ENCODE results near the gene HIBCH. TPM values are rescaled to one million over a fixed set of nuclear protein-coding genes. Genes with fewer than 3 reads are reported as not detected.

The HIBCH gene
- total and polyA plus RNA-seq, 2 of the 13 experiments (the other 11 are each of a cell fraction or from before 2014, with no cell fraction given) = 18.8 to 49.5 TPM

DNA sequence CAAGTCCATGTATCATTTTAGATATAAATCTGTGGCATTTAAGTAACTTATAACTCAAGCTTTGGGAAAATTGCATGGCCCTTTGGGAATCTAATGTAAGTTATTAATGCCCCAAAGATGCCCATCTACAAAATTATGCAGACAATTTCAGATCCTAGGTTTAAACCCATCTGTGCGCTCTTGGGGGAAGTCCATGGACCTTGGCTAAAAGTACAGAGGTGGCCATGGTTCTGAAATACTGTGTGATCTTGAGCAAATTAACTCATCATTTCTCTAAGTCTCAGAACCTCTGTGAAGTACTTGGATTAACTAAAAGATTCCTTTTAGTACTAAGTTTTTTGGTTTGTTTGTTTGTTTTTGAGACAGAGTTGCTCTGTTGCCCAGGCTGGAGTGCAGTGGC lies 43.3 kb upstream of the HIBCH start:
- Histone ChIP-seq H3K27ac (ENCODE audit: extremely low read length, insufficient read depth, low read length) (no peak overlapping the region), H3K4me1 (ENCODE audit: insufficient read depth, low read length) (peaks cover 25% of the 10 kb centered on the region), H3K79me2 (ENCODE audit: insufficient read depth, low read length) (no peaks in the 10 kb centered on the region), H3K9me3 (ENCODE audit: low read length) (no peaks in the 10 kb centered on the region), H3K4me2 (ENCODE audit: low read depth, low read length) (no peak overlapping the region), H2AFZ (ENCODE audit: low read length) (no peak overlapping the region), H3K27me3 (ENCODE audit: control insufficient read depth in 1 of 2, insufficient read depth in 2 of 2, low read length in 2 of 2) (no peaks in the 10 kb centered on the region), H3K4me3 (replicated peaks in 1 of 3; ENCODE audit: insufficient read depth in 1 of 3, low read depth in 2 of 3, low read length in 3 of 3) (no peak overlapping the region), H3K9ac (ENCODE audit: insufficient read depth, low read depth, low read length) (no peak overlapping the region), H4K20me1 (ENCODE audit: insufficient read depth, low read length) (no peaks in the 10 kb centered on the region), H3K36me3 (replicated peaks in 1 of 2; ENCODE audit: control insufficient read depth in 1 of 2, insufficient read depth in 2 of 2, low read length in 2 of 2) (no peaks in the 10 kb centered on the region; a peak in 2 of 5 replicates)
- WGBS (ENCODE audit: low lambda C conversion rate) = 94% methylated on average over 1 of the region's 1 CpG
- ChIA-PET CTCF (ENCODE audit: low intra/inter-chr PET ratio, low total read pairs) (no interaction called here), POLR2A (no interaction called here)
- DNase-seq (ENCODE audit: low spot score) = no peak
- in situ Hi-C loops (cut with HindIII; ENCODE audit: extremely low pct_ligation_motif_present, low pct_unique_long_range_greater_than_20kb) = no loop called here
- no peak for FAIRE-seq
- BruUV-seq (replicated peaks) = no TSS peak
- TF ChIP-seq ZNF30 (CRISPR knock-in tag; IDR thresholded peaks at IDR 0.05) (no peak), HMGXB4 (CRISPR knock-in tag; IDR thresholded peaks at IDR 0.05; ENCODE audit: borderline replicate concordance in 1 of 2, low read depth in 1 of 2) (no peak), ELF4 (CRISPR knock-in tag; IDR thresholded peaks at IDR 0.05; ENCODE audit: borderline replicate concordance) (no peak)
- no peak for ATAC-seq
- intact Hi-C loops (cut with micrococcal nuclease; ENCODE audit: unreplicated experiment) = no loop called here

DNA sequence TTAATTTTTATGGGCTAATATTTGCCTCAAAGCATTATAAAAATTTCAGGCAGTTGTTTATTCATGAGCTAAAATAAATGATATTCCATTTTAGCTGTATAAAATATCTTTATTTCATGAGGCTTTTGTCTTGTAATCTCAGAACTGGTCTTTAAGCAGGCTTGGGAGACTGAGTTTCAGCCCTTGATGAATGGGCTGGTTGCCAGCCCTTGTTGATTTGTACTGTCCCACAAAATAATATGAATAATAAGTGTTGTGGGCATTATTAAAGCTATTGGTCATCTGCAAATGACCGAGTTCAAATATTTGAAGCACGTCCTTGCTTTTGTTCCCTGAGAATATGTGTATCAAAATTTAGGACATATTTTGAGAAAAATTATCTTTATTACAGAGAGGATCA lies 41.9 kb upstream of the HIBCH start:
- Histone ChIP-seq H3K4me3 (replicated peaks in 1 of 3; ENCODE audit: insufficient read depth in 1 of 3, low read depth in 2 of 3, low read length in 3 of 3) (no peak overlapping the region), H3K27ac (ENCODE audit: extremely low read length, insufficient read depth, low read length) (no peak overlapping the region), H4K20me1 (ENCODE audit: insufficient read depth, low read length) (no peaks in the 10 kb centered on the region), H3K36me3 (replicated peaks in 1 of 2; ENCODE audit: control insufficient read depth in 1 of 2, insufficient read depth in 2 of 2, low read length in 2 of 2) (no peaks in the 10 kb centered on the region; a peak in 1 of 5 replicates), H3K4me1 (ENCODE audit: insufficient read depth, low read length) (peaks cover 32% of the 10 kb centered on the region), H2AFZ (ENCODE audit: low read length) (no peak overlapping the region), H3K4me2 (ENCODE audit: low read depth, low read length) (no peak overlapping the region), H3K27me3 (ENCODE audit: control insufficient read depth in 1 of 2, insufficient read depth in 2 of 2, low read length in 2 of 2) (no peaks in the 10 kb centered on the region), H3K9me3 (ENCODE audit: low read length) (no peaks in the 10 kb centered on the region), H3K9ac (ENCODE audit: insufficient read depth, low read depth, low read length) (no peak overlapping the region), H3K79me2 (ENCODE audit: insufficient read depth, low read length) (no peaks in the 10 kb centered on the region)
- intact Hi-C loops (cut with micrococcal nuclease; ENCODE audit: unreplicated experiment) (no loop called here), in situ Hi-C loops (cut with HindIII; ENCODE audit: extremely low pct_ligation_motif_present, low pct_unique_long_range_greater_than_20kb) (no loop called here)
- TF ChIP-seq GFI1 (CRISPR knock-in tag; IDR thresholded peaks at IDR 0.05; ENCODE audit: borderline replicate concordance) (no peak), LRRFIP1 (CRISPR knock-in tag; conservative IDR thresholded peaks at IDR 0.05) (no peak), ZNF264 (CRISPR knock-in tag; IDR thresholded peaks at IDR 0.05) (no peak), ZNF451 (CRISPR knock-in tag; IDR thresholded peaks at IDR 0.05) (no peak)
- ATAC-seq (no peak), DNase-seq (ENCODE audit: low spot score) (no peak), FAIRE-seq (no peak)
- ChIA-PET POLR2A (no interaction called here), CTCF (ENCODE audit: low intra/inter-chr PET ratio, low total read pairs) (no interaction called here)
- BruUV-seq (replicated peaks) = no TSS peak
- 95% methylated on average over 2 of the region's 2 CpGs for WGBS (ENCODE audit: low lambda C conversion rate)
